MCF 10A (cell line): Measurements from ENCODE around the gene SOSTDC1. TPM values are rescaled to one million over a fixed set of nuclear protein-coding genes. Genes with fewer than 3 reads are reported as not detected.

Experiments
- BruUV-seq: library from RNA; stranded (reverse); fragments of 400-500 nt; replicated peaks from 2 replicates; lab custom pipeline; 2021; lab: Mats Ljungman, UMichigan
- CTCF ChIA-PET: fragments of 300-600 bp; sonication (Branson Sonifier 250); formaldehyde crosslinking; extraction: SDS; loops from one replicate; lab custom pipeline; 2021; ENCODE audit warnings: antibody characterized with exemption, inconsistent platforms; lab: Yijun Ruan, JAX
- POLR2A ChIA-PET: fragments of 300-600, 350-650 bp; sonication (Branson Sonifier 250); formaldehyde crosslinking; extraction: SDS; loops from one replicate; lab custom pipeline; 2020; ENCODE audit warnings: antibody characterized with exemption, inconsistent platforms; lab: Yijun Ruan, JAX
- DNase-seq: peaks from one replicate; pipeline ENCODE4 v3.0.0-alpha.2; 2018; ENCODE audit not compliant: unreplicated experiment
- H3K27ac Mint-ChIP-seq: one replicate; pipeline ENCODE4 v1.8.0; 2022; ENCODE audit warnings: mild to moderate bottlenecking, low read depth, mixed read lengths; ENCODE audit not compliant: unreplicated experiment
- H3K27me3 Mint-ChIP-seq: one replicate; pipeline ENCODE4 v1.8.0; 2022; ENCODE audit warnings: mixed read lengths; ENCODE audit not compliant: insufficient read depth, unreplicated experiment
- H3K36me3 Mint-ChIP-seq: one replicate; pipeline ENCODE4 v1.8.0; 2022; ENCODE audit warnings: mild to moderate bottlenecking, moderate library complexity, mixed read lengths; ENCODE audit not compliant: insufficient read depth, unreplicated experiment
- H3K4me1 Mint-ChIP-seq: one replicate; pipeline ENCODE4 v1.8.0; 2022; ENCODE audit warnings: mixed read lengths; ENCODE audit not compliant: insufficient read depth, unreplicated experiment
- H3K4me3 Mint-ChIP-seq: one replicate; pipeline ENCODE4 v1.8.0; 2022; ENCODE audit warnings: mild to moderate bottlenecking, moderate library complexity, mixed read lengths; ENCODE audit not compliant: unreplicated experiment
- H3K9me3 Mint-ChIP-seq: one replicate; pipeline ENCODE4 v1.8.0; 2022; ENCODE audit warnings: mixed read lengths; ENCODE audit not compliant: unreplicated experiment
- intact Hi-C: fragments of 100-400 bp; cut with micrococcal nuclease; formaldehyde crosslinking; loops from 2 replicates; pipeline ENCODE4 v1.14.1; 2022
- total RNA-seq: library from RNA; stranded (reverse); gene quantifications from 2 replicates; pipeline ENCODE4 v1.2.3, GENCODE V29; 2022
- TF ChIP-seq, protein P1 (sequence below): fragments of 200-600 bp; IDR thresholded peaks from one replicate; pipeline ENCODE4 v1.8.0; 2022; ENCODE audit warnings: antibody characterized with exemption, mild to moderate bottlenecking; ENCODE audit not compliant: unreplicated experiment

SOSTDC1 gene
- total RNA-seq, 1 experiment from 2014 or later = not detected

DNA sequence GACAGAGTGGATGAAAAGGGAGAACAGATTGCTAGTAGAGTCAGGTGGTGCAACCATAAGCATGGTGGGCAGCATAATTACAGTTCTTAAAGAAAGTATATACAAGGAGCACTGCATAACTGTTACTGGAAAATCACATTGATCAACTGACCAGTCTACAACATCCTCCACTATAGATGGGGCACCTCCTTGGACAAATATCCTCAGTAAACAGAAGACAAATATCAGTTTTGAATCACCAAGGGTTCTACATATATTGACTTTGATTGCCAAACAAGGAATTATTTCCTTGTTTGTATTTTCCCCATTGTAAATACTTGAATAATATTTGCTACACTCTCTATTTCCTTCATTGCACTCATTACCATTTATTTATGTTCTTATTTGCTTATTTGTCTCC, 26.6 kb downstream of the SOSTDC1 start:
- H3K27me3 Mint-ChIP-seq = no peaks in the 10 kb centered on the region
- DNase-seq = no peak
- TF ChIP-seq, protein P1, sequence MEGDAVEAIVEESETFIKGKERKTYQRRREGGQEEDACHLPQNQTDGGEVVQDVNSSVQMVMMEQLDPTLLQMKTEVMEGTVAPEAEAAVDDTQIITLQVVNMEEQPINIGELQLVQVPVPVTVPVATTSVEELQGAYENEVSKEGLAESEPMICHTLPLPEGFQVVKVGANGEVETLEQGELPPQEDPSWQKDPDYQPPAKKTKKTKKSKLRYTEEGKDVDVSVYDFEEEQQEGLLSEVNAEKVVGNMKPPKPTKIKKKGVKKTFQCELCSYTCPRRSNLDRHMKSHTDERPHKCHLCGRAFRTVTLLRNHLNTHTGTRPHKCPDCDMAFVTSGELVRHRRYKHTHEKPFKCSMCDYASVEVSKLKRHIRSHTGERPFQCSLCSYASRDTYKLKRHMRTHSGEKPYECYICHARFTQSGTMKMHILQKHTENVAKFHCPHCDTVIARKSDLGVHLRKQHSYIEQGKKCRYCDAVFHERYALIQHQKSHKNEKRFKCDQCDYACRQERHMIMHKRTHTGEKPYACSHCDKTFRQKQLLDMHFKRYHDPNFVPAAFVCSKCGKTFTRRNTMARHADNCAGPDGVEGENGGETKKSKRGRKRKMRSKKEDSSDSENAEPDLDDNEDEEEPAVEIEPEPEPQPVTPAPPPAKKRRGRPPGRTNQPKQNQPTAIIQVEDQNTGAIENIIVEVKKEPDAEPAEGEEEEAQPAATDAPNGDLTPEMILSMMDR = no peak
- no peaks in the 10 kb centered on the region for H3K36me3 Mint-ChIP-seq
- H3K4me1 Mint-ChIP-seq = no peaks in the 10 kb centered on the region
- no TSS peak for BruUV-seq
- CTCF ChIA-PET = no interaction called here
- intact Hi-C loops = no loop called here
- H3K27ac Mint-ChIP-seq = no peak overlapping the region
- H3K4me3 Mint-ChIP-seq = no peak overlapping the region
- no peaks in the 10 kb centered on the region for H3K9me3 Mint-ChIP-seq
- POLR2A ChIA-PET = interaction anchor here (1.0 kb wide), 1 partner anchor 13 kb away, joined by 3 read pairs; no protein-coding TSS in a partner anchor

DNA sequence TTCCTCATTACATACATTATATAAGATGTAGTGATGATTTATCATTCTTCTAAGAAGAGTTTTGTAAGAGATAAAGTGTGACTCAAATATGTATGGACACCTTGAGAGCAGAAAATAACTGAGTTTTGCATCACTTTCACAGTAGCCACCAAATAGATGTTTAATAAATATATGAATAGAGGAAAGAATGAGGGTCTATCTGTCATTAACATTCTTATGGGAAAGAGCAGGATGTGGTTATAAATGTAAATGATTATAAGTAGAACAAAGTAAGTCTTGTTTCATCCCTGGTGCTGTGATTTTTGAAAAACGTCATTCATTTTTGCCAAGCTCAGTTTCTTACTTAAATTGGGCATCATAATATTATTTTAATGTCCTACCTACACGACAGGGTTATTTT, 29.2 kb downstream of the SOSTDC1 start:
- TF ChIP-seq, protein P1 = no peak
- H3K9me3 Mint-ChIP-seq = no peaks in the 10 kb centered on the region
- CTCF ChIA-PET = interaction anchor here (0.5 to 2.0 kb wide), 2 partner anchors 129 to 312 kb away, joined by 3 to 9 read pairs; no protein-coding TSS in a partner anchor

DNA sequence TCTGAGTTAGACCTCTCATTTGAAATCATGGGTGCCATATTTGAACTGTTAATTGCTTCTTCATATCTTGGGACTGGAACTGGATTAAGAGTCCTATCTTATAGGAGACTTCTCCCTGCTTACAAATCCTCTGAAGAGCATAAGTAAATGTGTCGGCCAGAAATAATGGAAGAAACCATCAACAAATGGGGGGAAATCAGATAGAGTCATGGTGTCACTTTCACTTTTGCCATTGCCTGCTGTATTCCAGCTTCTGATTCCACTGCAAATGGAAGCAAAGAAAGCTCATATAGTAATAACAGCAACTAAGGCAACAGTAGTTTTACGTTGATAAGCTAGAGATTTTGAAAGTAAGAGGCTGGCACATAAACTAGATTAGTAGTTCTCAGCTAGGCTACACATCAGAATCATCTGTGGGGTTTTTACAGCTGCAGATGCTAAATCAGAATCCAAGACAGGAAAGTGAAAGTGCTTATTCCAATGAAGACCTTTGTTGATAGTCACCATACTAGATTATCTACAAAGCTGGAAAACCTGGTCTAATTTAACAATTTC, 31.9 kb downstream of the SOSTDC1 start:
- Mint-ChIP-seq H3K27me3 (no peaks in the 10 kb centered on the region), H3K27ac (no peak overlapping the region), H3K4me1 (no peaks in the 10 kb centered on the region), H3K9me3 (no peaks in the 10 kb centered on the region), H3K4me3 (no peak overlapping the region), H3K36me3 (no peaks in the 10 kb centered on the region)
- TF ChIP-seq, protein P1 = no peak
- intact Hi-C loops = loop anchor here (2.0 kb wide), 1 partner anchor 319 kb away; no protein-coding TSS in a partner anchor
- BruUV-seq = no TSS peak
- no peak for DNase-seq
- ChIA-PET CTCF (interaction anchor here (0.5 to 4.2 kb wide), 15 partner anchors 9 to 1714 kb away, joined by 3 to 49 read pairs (median 4); no protein-coding TSS in a partner anchor), POLR2A (interaction anchor here (0.6 kb wide), 1 partner anchor 131 kb away, joined by 3 read pairs; no protein-coding TSS in a partner anchor)

More for the DNA sequence above, 29.2 kb downstream of the SOSTDC1 start:
- intact Hi-C loops = no loop called here
- H3K4me3 Mint-ChIP-seq = no peak overlapping the region
- POLR2A ChIA-PET = interaction anchor here (0.7 to 0.9 kb wide), 2 partner anchors 26 to 165 kb away, joined by 3 read pairs; no protein-coding TSS in a partner anchor
- H3K27ac Mint-ChIP-seq = no peak overlapping the region
- DNase-seq = no peak
- no peaks in the 10 kb centered on the region for H3K36me3 Mint-ChIP-seq
- H3K4me1 Mint-ChIP-seq = no peaks in the 10 kb centered on the region
- no TSS peak for BruUV-seq
- H3K27me3 Mint-ChIP-seq = no peaks in the 10 kb centered on the region

DNA sequence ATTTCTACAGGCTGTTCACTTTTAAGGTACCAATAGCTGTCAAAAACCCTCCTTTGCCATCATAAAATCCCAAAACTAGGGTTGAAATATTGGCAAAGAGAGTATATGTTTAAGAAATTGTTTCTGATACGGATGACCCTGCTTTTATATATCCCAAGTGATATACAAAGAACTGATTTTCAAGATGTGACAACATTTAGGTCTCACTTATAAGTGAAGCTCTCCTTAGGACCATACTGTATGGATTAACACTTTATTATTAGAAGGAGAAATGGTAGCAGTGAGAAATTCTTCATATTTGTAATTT, 33.2 kb downstream of the SOSTDC1 start:
- Mint-ChIP-seq H3K36me3 (no peaks in the 10 kb centered on the region), H3K27ac (no peak overlapping the region), H3K4me1 (no peaks in the 10 kb centered on the region), H3K4me3 (no peak overlapping the region), H3K27me3 (no peaks in the 10 kb centered on the region), H3K9me3 (no peaks in the 10 kb centered on the region)
- ChIA-PET POLR2A (no interaction called here), CTCF (interaction anchor here (0.6 to 4.2 kb wide), 22 partner anchors 8 to 1101 kb away, joined by 3 to 49 read pairs (median 4); no protein-coding TSS in a partner anchor)
- no peak for DNase-seq
- intact Hi-C loops = loop anchor here (1.0 to 2.0 kb wide), 2 partner anchors 133 to 318 kb away; no protein-coding TSS in a partner anchor
- TF ChIP-seq, protein P1 = no peak
- BruUV-seq = no TSS peak
